ENCODE results near the gene C16orf74. TPM values are rescaled to one million over a fixed set of nuclear protein-coding genes. Genes with fewer than 3 reads are reported as not detected.

Gene C16orf74
- total RNA-seq, 4 donors from 2014 or later: 1.5 to 6.2 (median 1.7) TPM; not detected in 1

- no peak for TF ChIP-seq CTCF (IDR thresholded peaks at IDR 0.05; ENCODE audit: low read depth)
Observed at GRCh38 chr16:85724936-85725335, 26.0 kb downstream of the C16orf74 start.

DNA sequence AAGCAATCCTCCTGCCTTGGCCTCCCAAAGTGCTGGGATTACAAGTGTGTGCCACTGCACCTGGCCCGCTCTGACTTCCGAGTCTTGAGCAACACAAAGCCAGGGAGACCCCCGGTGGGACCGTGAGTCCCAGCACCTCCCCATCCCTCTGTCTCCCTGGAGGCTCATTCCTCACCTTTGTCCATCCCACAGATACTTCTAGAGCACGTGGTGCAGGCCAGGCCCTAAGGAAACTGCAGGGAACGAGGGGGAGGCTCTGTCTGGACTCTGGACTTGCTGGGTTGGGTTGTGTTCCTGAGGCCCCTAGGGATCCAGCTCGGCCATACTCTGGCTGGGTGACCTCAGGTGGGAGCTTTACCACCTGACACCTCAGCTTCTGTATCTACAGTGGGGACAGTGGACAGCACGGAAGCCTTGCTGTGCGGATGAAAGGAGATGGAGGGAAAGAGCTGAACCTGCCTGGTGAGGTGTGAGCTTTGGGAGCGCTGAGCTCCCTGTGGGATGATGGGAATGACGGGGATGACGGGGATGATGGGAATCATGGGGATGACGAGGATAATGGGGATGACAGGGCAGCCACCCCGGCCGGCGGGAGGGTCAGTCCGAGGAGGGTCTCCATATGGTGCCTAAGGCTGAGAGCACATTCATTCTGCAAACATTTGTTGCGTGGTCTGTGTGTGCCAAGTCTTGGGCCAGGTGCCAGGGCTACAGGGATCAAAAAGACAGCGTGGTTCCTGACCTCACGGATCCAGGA lies 26.6 kb downstream of the C16orf74 start:
- no peak for TF ChIP-seq CTCF (IDR thresholded peaks at IDR 0.05; ENCODE audit: low read depth)

DNA sequence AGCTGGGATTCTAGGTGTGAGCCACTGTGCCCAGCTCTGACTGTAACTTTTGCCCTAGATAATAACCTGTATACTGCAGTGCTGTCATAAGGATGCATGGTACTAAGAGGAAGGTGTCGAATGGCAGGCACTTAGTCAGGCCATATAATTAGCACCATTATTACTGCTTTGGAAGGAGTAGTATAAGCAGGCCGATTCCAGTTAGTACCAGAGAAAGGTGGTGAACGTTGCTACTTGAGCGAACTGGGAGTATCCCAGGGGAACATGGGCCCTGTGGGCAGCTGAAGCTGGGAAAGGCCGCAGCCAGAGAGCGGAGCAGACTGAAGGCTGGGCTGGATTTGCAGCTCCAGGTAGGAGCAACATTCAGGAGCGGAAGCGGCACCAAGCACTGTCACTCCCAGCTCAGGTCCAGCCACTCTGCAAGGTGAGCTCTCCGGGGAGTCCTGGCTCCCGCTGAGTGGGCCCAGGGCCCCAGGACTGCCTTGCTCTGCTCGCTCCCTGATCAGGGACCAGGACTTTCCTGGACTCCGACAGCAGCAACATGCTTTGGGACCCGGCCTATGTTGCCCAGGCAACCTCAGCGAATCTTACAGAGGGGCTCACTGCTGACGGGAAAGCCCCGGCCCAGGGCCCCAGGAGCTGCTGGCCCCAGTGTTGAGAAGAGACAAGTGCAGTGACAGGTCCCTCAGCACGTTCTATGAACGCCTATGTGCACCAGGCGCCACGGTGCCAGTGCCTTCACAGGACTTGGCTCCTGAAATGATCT lies 28.6 kb downstream of the C16orf74 start:
- TF ChIP-seq CTCF (IDR thresholded peaks at IDR 0.05; ENCODE audit: low read depth): no peak

DNA sequence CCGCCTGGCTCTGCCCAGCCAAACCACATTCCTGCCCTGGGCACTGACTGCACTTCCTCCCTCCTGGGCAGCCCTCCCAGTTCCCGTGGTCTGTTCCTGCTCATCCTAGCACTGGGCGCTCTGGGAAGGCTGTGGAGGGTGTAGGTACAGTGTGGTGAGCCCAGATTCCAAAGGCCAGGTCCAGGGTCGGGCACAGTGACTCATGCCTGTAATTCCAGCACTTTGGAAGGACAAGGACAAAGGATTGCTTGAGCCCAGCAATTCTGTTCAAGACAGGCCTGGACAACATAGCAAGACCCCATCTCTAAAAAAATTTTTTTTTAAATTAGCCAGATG lies 30.6 kb downstream of the C16orf74 start:
- TF ChIP-seq CTCF (IDR thresholded peaks at IDR 0.05; ENCODE audit: low read depth): no peak

- TF ChIP-seq CTCF (IDR thresholded peaks at IDR 0.05; ENCODE audit: low read depth): no peak
Observed at GRCh38 chr16:85719605-85720301, 31.1 kb downstream of the C16orf74 start.

DNA sequence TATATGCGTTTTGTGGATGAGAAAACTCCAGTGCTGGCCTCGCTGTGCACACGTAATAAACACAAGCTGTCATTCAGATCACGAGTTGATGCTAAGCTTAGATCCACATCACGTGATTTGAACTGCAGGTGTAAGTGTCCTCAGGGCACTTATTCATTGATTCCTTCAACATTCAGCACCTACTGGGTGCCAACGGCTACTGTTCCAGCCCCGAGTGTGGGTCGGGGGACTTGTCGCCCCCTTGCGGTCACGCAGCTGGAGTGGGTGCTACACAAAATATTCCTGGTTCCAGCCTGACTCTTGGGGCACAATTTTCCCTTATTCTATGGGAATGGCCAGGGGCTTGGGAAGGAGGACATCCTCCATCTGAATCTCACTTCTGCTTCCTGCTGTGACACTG lies 32.2 kb downstream of the C16orf74 start:
- TF ChIP-seq CTCF (IDR thresholded peaks at IDR 0.05; ENCODE audit: low read depth): no peak

GRCh38 chr16:85718153-85718477 lies 32.8 kb downstream of the C16orf74 start:
- TF ChIP-seq CTCF (IDR thresholded peaks at IDR 0.05; ENCODE audit: low read depth): no peak

Measured in subcutaneous adipose tissue (tissue), 4 donors.